ENCODE data around the gene PLA2R1.
A peak's percentile ranks its signal among the peaks of the same experiment; 100 is the strongest.

Gene PLA2R1

GRCh38 chr2:160077912-160078810 lies 15.7 kb upstream of the PLA2R1 start:
- ATAC-seq (replicated peaks) (no peak), DNase-seq (no peak)
- Mint-ChIP-seq H3K9me3 (peaks cover 0 to 7% of the 10 kb centered on the region in 2 donors), H3K36me3 (ENCODE audit: insufficient read depth) (no peaks in the 10 kb centered on the region), H3K4me1 (ENCODE audit: low read depth in 2 of 2) (no peaks in the 10 kb centered on the region), H3K4me3 (no peak overlapping the region), H3K27ac (no peak overlapping the region), H3K27me3 (peaks cover 8 to 25% of the 10 kb centered on the region in 2 donors)

GRCh38 chr2:160076914-160077313 lies 14.5 kb upstream of the PLA2R1 start:
- no peak overlapping the region for H3K4me3 Mint-ChIP-seq
- DNase-seq: no peak
- peaks cover 0 to 7% of the 10 kb centered on the region in 2 donors for H3K9me3 Mint-ChIP-seq
- no peak overlapping the region for H3K27ac Mint-ChIP-seq
- H3K4me1 Mint-ChIP-seq (ENCODE audit: low read depth in 2 of 2): no peaks in the 10 kb centered on the region
- ATAC-seq (replicated peaks): no peak
- no peaks in the 10 kb centered on the region for H3K36me3 Mint-ChIP-seq (ENCODE audit: insufficient read depth)
- H3K27me3 Mint-ChIP-seq: peaks cover 0 to 25% of the 10 kb centered on the region in 2 donors

GRCh38 chr2:160076241-160076640 lies 13.8 kb upstream of the PLA2R1 start:
- Mint-ChIP-seq H3K4me3 (no peak overlapping the region), H3K4me1 (ENCODE audit: low read depth in 2 of 2) (no peaks in the 10 kb centered on the region), H3K27me3 (peaks cover 0 to 18% of the 10 kb centered on the region in 2 donors), H3K9me3 (peaks cover 0 to 7% of the 10 kb centered on the region in 2 donors), H3K27ac (no peak overlapping the region), H3K36me3 (ENCODE audit: insufficient read depth) (no peaks in the 10 kb centered on the region)
- ATAC-seq (replicated peaks): no peak
- DNase-seq: no peak

- H3K9me3 Mint-ChIP-seq: no peaks in the 10 kb centered on the region
- no peak overlapping the region for H3K4me3 Mint-ChIP-seq
- DNase-seq (no peak), ATAC-seq (replicated peaks) (no peak)
- peaks cover 6 to 8% of the 10 kb centered on the region in 2 donors for H3K27me3 Mint-ChIP-seq
- H3K27ac Mint-ChIP-seq: no peak overlapping the region
- H3K4me1 Mint-ChIP-seq (ENCODE audit: low read depth in 2 of 2): no peaks in the 10 kb centered on the region
- no peaks in the 10 kb centered on the region for H3K36me3 Mint-ChIP-seq (ENCODE audit: insufficient read depth)
Measured at GRCh38 chr2:160075171-160075570, 12.8 kb upstream of the PLA2R1 start.

GRCh38 chr2:160073284-160073888 lies 11.0 kb upstream of the PLA2R1 start:
- Mint-ChIP-seq H3K27ac (no peak overlapping the region), H3K9me3 (no peaks in the 10 kb centered on the region), H3K36me3 (ENCODE audit: insufficient read depth) (no peaks in the 10 kb centered on the region), H3K4me1 (ENCODE audit: low read depth in 2 of 2) (no peaks in the 10 kb centered on the region), H3K27me3 (peaks cover 0 to 6% of the 10 kb centered on the region in 2 donors), H3K4me3 (no peak overlapping the region)
- no peak for DNase-seq
- no peak for ATAC-seq (replicated peaks)

- Mint-ChIP-seq H3K9me3 (no peaks in the 10 kb centered on the region), H3K36me3 (ENCODE audit: insufficient read depth) (no peaks in the 10 kb centered on the region), H3K27ac (no peak overlapping the region), H3K4me1 (ENCODE audit: low read depth in 2 of 2) (no peaks in the 10 kb centered on the region), H3K4me3 (no peak overlapping the region), H3K27me3 (peaks cover 18 to 31% of the 10 kb centered on the region in 2 donors)
- DNase-seq (no peak), ATAC-seq (replicated peaks) (no peak)
Measured at GRCh38 chr2:160068906-160069305, 6.5 kb upstream of the PLA2R1 start.

- ATAC-seq (replicated peaks) (no peak), DNase-seq (no peak)
- Mint-ChIP-seq H3K27ac (no peak overlapping the region), H3K27me3 (peaks cover 50 to 52% of the 10 kb centered on the region in 2 donors), H3K4me1 (ENCODE audit: low read depth in 2 of 2) (peaks cover 0 to 7% of the 10 kb centered on the region in 2 donors), H3K36me3 (ENCODE audit: insufficient read depth) (no peaks in the 10 kb centered on the region), H3K9me3 (no peaks in the 10 kb centered on the region), H3K4me3 (no peak overlapping the region)
Measured at GRCh38 chr2:160064916-160065315, 2.5 kb upstream of the PLA2R1 start.

GRCh38 chr2:160063879-160064612 lies 1.6 kb upstream of the PLA2R1 start:
- no peak overlapping the region for H3K4me3 Mint-ChIP-seq
- H3K36me3 Mint-ChIP-seq (ENCODE audit: insufficient read depth): no peaks in the 10 kb centered on the region
- DNase-seq: no peak
- H3K4me1 Mint-ChIP-seq (ENCODE audit: low read depth in 2 of 2): peaks cover 0 to 7% of the 10 kb centered on the region in 2 donors
- peaks cover 57 to 59% of the 10 kb centered on the region in 2 donors for H3K27me3 Mint-ChIP-seq
- ATAC-seq (replicated peaks): no peak
- no peaks in the 10 kb centered on the region for H3K9me3 Mint-ChIP-seq
- H3K27ac Mint-ChIP-seq: no peak overlapping the region

- ATAC-seq (replicated peaks) (no peak), DNase-seq (no peak)
- Mint-ChIP-seq H3K4me1 (ENCODE audit: low read depth in 2 of 2) (peaks cover 0 to 7% of the 10 kb centered on the region in 2 donors), H3K27me3 (peaks cover 65 to 66% of the 10 kb centered on the region in 2 donors), H3K4me3 (peak overlapping the region in 1 of 2 donors; percentile 70), H3K36me3 (ENCODE audit: insufficient read depth) (no peaks in the 10 kb centered on the region), H3K27ac (no peak overlapping the region), H3K9me3 (no peaks in the 10 kb centered on the region)
Measured at GRCh38 chr2:160063271-160063670, 856 bp upstream of the PLA2R1 start.

GRCh38 chr2:160061944-160062291 lies 497 bp downstream of the PLA2R1 start:
- ATAC-seq (replicated peaks): no peak
- Mint-ChIP-seq H3K27ac (no peak overlapping the region), H3K36me3 (ENCODE audit: insufficient read depth) (no peaks in the 10 kb centered on the region), H3K9me3 (no peaks in the 10 kb centered on the region), H3K4me1 (ENCODE audit: low read depth in 2 of 2) (peaks cover 0 to 7% of the 10 kb centered on the region in 2 donors), H3K4me3 (peak overlapping the region in 1 of 2 donors; percentile 70), H3K27me3 (peaks cover 75 to 80% of the 10 kb centered on the region in 2 donors)
- no peak for DNase-seq

- DNase-seq (no peak), ATAC-seq (replicated peaks) (no peak)
- Mint-ChIP-seq H3K4me1 (ENCODE audit: low read depth in 2 of 2) (peaks cover 0 to 7% of the 10 kb centered on the region in 2 donors), H3K9me3 (no peaks in the 10 kb centered on the region), H3K4me3 (no peak overlapping the region), H3K36me3 (ENCODE audit: insufficient read depth) (no peaks in the 10 kb centered on the region), H3K27ac (no peak overlapping the region), H3K27me3 (peaks cover 76 to 82% of the 10 kb centered on the region in 2 donors)
Measured at GRCh38 chr2:160061533-160061932, 882 bp downstream of the PLA2R1 start.

GRCh38 chr2:160060297-160060696 lies 2.1 kb downstream of the PLA2R1 start:
- Mint-ChIP-seq H3K27me3 (peaks cover 73 to 77% of the 10 kb centered on the region in 2 donors), H3K9me3 (no peaks in the 10 kb centered on the region), H3K27ac (no peak overlapping the region), H3K36me3 (ENCODE audit: insufficient read depth) (no peaks in the 10 kb centered on the region), H3K4me3 (no peak overlapping the region), H3K4me1 (ENCODE audit: low read depth in 2 of 2) (peaks cover 0 to 7% of the 10 kb centered on the region in 2 donors)
- DNase-seq: no peak
- ATAC-seq (replicated peaks): no peak

GRCh38 chr2:160057356-160057755 lies 5.1 kb downstream of the PLA2R1 start:
- Mint-ChIP-seq H3K4me3 (no peak overlapping the region), H3K27ac (no peak overlapping the region), H3K9me3 (no peaks in the 10 kb centered on the region), H3K4me1 (ENCODE audit: low read depth in 2 of 2) (no peaks in the 10 kb centered on the region), H3K36me3 (ENCODE audit: insufficient read depth) (no peaks in the 10 kb centered on the region), H3K27me3 (peaks cover 50 to 60% of the 10 kb centered on the region in 2 donors)
- DNase-seq (no peak), ATAC-seq (replicated peaks) (no peak)
